Measurements from ENCODE around the gene FOXRED1. TPM values are rescaled to one million over a fixed set of nuclear protein-coding genes. Genes with fewer than 3 reads are reported as not detected.
A peak's percentile ranks its signal among the peaks of the same experiment; 100 is the strongest.

The FOXRED1 gene
- total and polyA plus RNA-seq, 2 of the 4 experiments (the other 2 are of a cell fraction) = 15.1 to 28.3 TPM

- Histone ChIP-seq H3K9me1 (ENCODE audit: insufficient read depth, low read length) (peaks cover 5% of the 10 kb centered on the region; the same call in 1 of the 2 replicates), H4K5ac (ENCODE audit: low read depth, low read length) (no peak overlapping the region; the same call in 1 of the 2 replicates), H3K14ac (replicated peaks; ENCODE audit: low read depth, low read length) (no peak overlapping the region), H2BK5ac (ENCODE audit: low read depth, low read length, poor library complexity, severe bottlenecking) (no peak overlapping the region), H3K4me1 (ENCODE audit: control insufficient read depth, insufficient read depth, low read length) (peaks cover 3% of the 10 kb centered on the region; the same call in 1 of the 2 replicates), H3K27ac (ENCODE audit: insufficient read depth, low read length) (no peak overlapping the region), H2AFZ (replicated peaks; ENCODE audit: low read length, poor library complexity) (peak overlapping the region; percentile 97), H3K56ac (ENCODE audit: extremely low read depth, insufficient read depth, low read length) (no peak overlapping the region), H2BK120ac (ENCODE audit: low read depth, low read length) (no peak overlapping the region), H3K9me3 (ENCODE audit: control insufficient read depth, insufficient read depth, low read length) (no peaks in the 10 kb centered on the region), H3K79me1 (ENCODE audit: low read depth in 1 of 2, low read length in 2 of 2) (peaks cover 4 to 27% of the 10 kb centered on the region in 2 experiments; a peak in 3 of 4 replicates), H2AK9ac (replicated peaks; ENCODE audit: low read depth, low read length, poor library complexity) (no peak overlapping the region), H2BK15ac (ENCODE audit: low read depth, low read length) (no peak overlapping the region), H3K4me2 (ENCODE audit: low read depth, low read length) (no peak overlapping the region), H3K9ac (ENCODE audit: low read depth, low read length) (no peak overlapping the region), H3K18ac (ENCODE audit: low read depth, low read length) (no peak overlapping the region), H3K36me3 (ENCODE audit: control insufficient read depth, insufficient read depth, low read length) (peaks cover 10% of the 10 kb centered on the region), H4K20me1 (ENCODE audit: insufficient read depth, low read length) (no peaks in the 10 kb centered on the region), H3K4ac (ENCODE audit: low read depth, low read length) (no peak overlapping the region; the same call in 1 of the 2 replicates), H4K91ac (ENCODE audit: insufficient read depth, low read depth, low read length) (no peak overlapping the region), H2BK20ac (ENCODE audit: low read depth, low read length) (no peak overlapping the region), H3K27me3 (ENCODE audit: control insufficient read depth, insufficient read depth, low read length) (no peaks in the 10 kb centered on the region), H3K23ac (ENCODE audit: low read depth, low read length) (no peak overlapping the region; the same call in 1 of the 2 replicates), H4K8ac (ENCODE audit: low read depth in 2 of 2, low read length in 2 of 2) (peak overlapping the region; percentile 74 to 91; a peak in 2 of 4 replicates), H3K4me3 (ENCODE audit: insufficient read depth, low read depth, low read length) (no peak overlapping the region), H2AK5ac (ENCODE audit: low read depth, low read length) (no peak overlapping the region)
- intact Hi-C loops (cut with micrococcal nuclease) = no loop called here
- POLR2A ChIA-PET (ENCODE audit: unreplicated experiment) = no interaction called here
- TF ChIP-seq MAFK (IDR thresholded peaks at IDR 0.05; ENCODE audit: low read depth, low read length) (no peak), SMC3 (IDR thresholded peaks at IDR 0.05; ENCODE audit: low read depth, low read length) (no peak), ELK1 (IDR thresholded peaks at IDR 0.05; ENCODE audit: borderline replicate concordance, low read depth, low read length) (no peak), BHLHE40 (IDR thresholded peaks at IDR 0.05; ENCODE audit: low read depth, low read length) (no peak), MXI1 (IDR thresholded peaks at IDR 0.05; ENCODE audit: borderline replicate concordance, low read depth, low read length) (no peak), NFE2L2 (IDR thresholded peaks at IDR 0.05; ENCODE audit: low read depth, low read length) (no peak), MAZ (IDR thresholded peaks at IDR 0.05; ENCODE audit: borderline replicate concordance, low read depth, low read length) (no peak), RFX5 (IDR thresholded peaks at IDR 0.05; ENCODE audit: low read depth, low read length) (no peak), POLR2A (IDR thresholded peaks at IDR 0.05; ENCODE audit: low read depth, low read length) (no peak), CTCF (conservative IDR thresholded peaks at IDR 0.05; ENCODE audit: low read depth, low read length) (no peak), RCOR1 (IDR thresholded peaks at IDR 0.05; ENCODE audit: insufficient replicate concordance, low read length) (no peak), CHD1 (IDR thresholded peaks at IDR 0.05; ENCODE audit: low read depth, low read length) (no peak), FOS (IDR thresholded peaks at IDR 0.05; ENCODE audit: low read depth, low read length) (no peak), CEBPB (IDR thresholded peaks at IDR 0.05; ENCODE audit: low read depth, low read length) (no peak), USF2 (IDR thresholded peaks at IDR 0.05; ENCODE audit: low read depth, low read length) (no peak), RAD21 (IDR thresholded peaks at IDR 0.05; ENCODE audit: low read length) (no peak)
- no peak for ATAC-seq (ENCODE audit: low read depth)
- no peak for DNase-seq
- BruUV-seq (replicated peaks) = no TSS peak
- CTCF ChIA-PET = no interaction called here
- dilution Hi-C loops (cut with HindIII; ENCODE audit: low sequenced_read_pairs, unreplicated experiment) = no loop called here
- 100% methylated on average over 3 of the region's 10 CpGs; no CpG with 5 or more reads in 1 of the 2 experiments for WGBS, 2 experiments (ENCODE audit: extremely low coverage in 2 of 2, insufficient read length in 1 of 2)
- in situ Hi-C loops (cut with MboI; ENCODE audit: low sequenced_read_pairs) = no loop called here
Measured at GRCh38 chr11:126281666-126282175, 12.8 kb downstream of the FOXRED1 start.

Measured in IMR-90 (cell line).